ENCODE results near the gene OBP2A.

DNA sequence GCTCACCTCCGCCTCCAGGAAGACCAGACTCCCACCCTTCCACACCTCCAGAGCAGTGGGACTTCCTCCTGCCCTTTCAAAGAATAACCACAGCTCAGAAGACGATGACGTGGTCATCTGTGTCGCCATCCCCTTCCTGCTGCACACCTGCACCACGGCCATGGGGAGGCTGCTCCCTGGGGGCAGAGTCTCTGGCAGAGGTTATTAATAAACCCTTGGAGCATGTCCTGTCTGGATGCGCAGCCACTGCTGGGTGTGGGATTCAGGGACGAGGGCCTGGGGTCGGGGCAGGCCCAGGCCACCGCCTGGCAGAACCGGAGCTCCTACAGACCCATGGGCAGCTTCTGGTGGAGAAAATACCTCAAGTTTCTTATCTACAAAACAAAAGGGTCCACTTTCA is 20.6 kb downstream of the OBP2A start:
- TF ChIP-seq YY1 (IDR thresholded peaks at IDR 0.05; ENCODE audit: insufficient read depth, insufficient read length) (no peak), ZNF274 (IDR thresholded peaks at IDR 0.05; ENCODE audit: low read depth, low read length) (no peak), SUZ12 (IDR thresholded peaks at IDR 0.05; ENCODE audit: extremely low read depth, insufficient read depth, insufficient read length) (no peak)
